Osteoblast (primary cell): ENCODE measurements around the gene CATSPERE. TPM values are rescaled to one million over a fixed set of nuclear protein-coding genes. Genes with fewer than 3 reads are reported as not detected.

ENCODE experiments used
- DNase-seq: peaks from one replicate; pipeline ENCODE4 v3.0.0; 2011; ENCODE audit warnings: low spot score, mixed read lengths; ENCODE audit not compliant: insufficient read length; ENCODE audit errors: missing footprints
- H2AFZ ChIP-seq: 2 replicates; pipeline ENCODE4 v1.6.0; 2011; ENCODE audit warnings: mild to moderate bottlenecking, low read length
- H3K27ac ChIP-seq: 2 replicates; pipeline ENCODE4 v1.5.1; 2011; ENCODE audit warnings: mild to moderate bottlenecking, low read depth, low read length, moderate library complexity
- H3K27me3 ChIP-seq: 2 replicates; pipeline ENCODE4 v1.6.0; 2012; ENCODE audit warnings: mild to moderate bottlenecking, control low read depth, inconsistent platforms, low read length, moderate library complexity; ENCODE audit not compliant: insufficient read depth
- H3K36me3 ChIP-seq: 2 replicates; pipeline ENCODE4 v1.5.1; 2011; ENCODE audit warnings: mild to moderate bottlenecking, low read length, control low read depth, moderate library complexity; ENCODE audit not compliant: insufficient read depth
- H3K4me1 ChIP-seq: 2 replicates; pipeline ENCODE4 v1.5.1; 2011; ENCODE audit warnings: mild to moderate bottlenecking, low read length, control low read depth, moderate library complexity; ENCODE audit not compliant: insufficient read depth
- H3K4me2 ChIP-seq: 2 replicates; pipeline ENCODE4 v1.6.0; 2011; ENCODE audit warnings: mild to moderate bottlenecking, low read length; ENCODE audit not compliant: insufficient read depth
- H3K4me3 ChIP-seq: fragments of 200-600 bp; sonication (generic); 3 replicates; pipeline ENCODE4 v1.5.1; 2012; ENCODE audit warnings: mild to moderate bottlenecking, low read length, inconsistent platforms; ENCODE audit not compliant: insufficient read depth
- H3K79me2 ChIP-seq: 2 replicates; pipeline ENCODE4 v1.6.0; 2012; ENCODE audit warnings: mild to moderate bottlenecking, low read length, control low read depth, inconsistent platforms; ENCODE audit not compliant: insufficient read depth
- H3K9me3 ChIP-seq: 2 replicates; pipeline ENCODE4 v1.5.1; 2011; ENCODE audit warnings: low read depth, low read length, control low read depth
- H4K20me1 ChIP-seq: 2 replicates; pipeline ENCODE4 v1.6.0; 2012; ENCODE audit warnings: mild to moderate bottlenecking, low read length, control low read depth; ENCODE audit not compliant: insufficient read depth
- CTCF ChIP-seq: IDR thresholded peaks from 2 replicates; pipeline ENCODE4 v1.5.1; 2011; ENCODE audit warnings: mild to moderate bottlenecking, low read depth, low read length, moderate library complexity; ENCODE audit errors: extremely low read depth
- total RNA-seq: library from RNA; depleted of rRNA; stranded (reverse); fragments of >200 nt; gene quantifications from 2 replicates; pipeline ENCODE4 v1.2.3, GENCODE V29; 2012

Gene CATSPERE
- total RNA-seq, 1 donor, result 1.4 TPM

- Histone ChIP-seq H3K27ac (no peak overlapping the region), H4K20me1 (no peaks in the 10 kb centered on the region), H3K27me3 (peaks cover 5% of the 10 kb centered on the region), H3K4me1 (no peaks in the 10 kb centered on the region), H3K4me3 (no peak overlapping the region), H2AFZ (no peak overlapping the region), H3K9me3 (no peaks in the 10 kb centered on the region), H3K36me3 (no peaks in the 10 kb centered on the region), H3K79me2 (no peaks in the 10 kb centered on the region), H3K4me2 (no peak overlapping the region)
- no peak for DNase-seq
- no peak for TF ChIP-seq CTCF
Measured at GRCh38 chr1:244634546-244634945, 173.5 kb downstream of the CATSPERE start.

DNA sequence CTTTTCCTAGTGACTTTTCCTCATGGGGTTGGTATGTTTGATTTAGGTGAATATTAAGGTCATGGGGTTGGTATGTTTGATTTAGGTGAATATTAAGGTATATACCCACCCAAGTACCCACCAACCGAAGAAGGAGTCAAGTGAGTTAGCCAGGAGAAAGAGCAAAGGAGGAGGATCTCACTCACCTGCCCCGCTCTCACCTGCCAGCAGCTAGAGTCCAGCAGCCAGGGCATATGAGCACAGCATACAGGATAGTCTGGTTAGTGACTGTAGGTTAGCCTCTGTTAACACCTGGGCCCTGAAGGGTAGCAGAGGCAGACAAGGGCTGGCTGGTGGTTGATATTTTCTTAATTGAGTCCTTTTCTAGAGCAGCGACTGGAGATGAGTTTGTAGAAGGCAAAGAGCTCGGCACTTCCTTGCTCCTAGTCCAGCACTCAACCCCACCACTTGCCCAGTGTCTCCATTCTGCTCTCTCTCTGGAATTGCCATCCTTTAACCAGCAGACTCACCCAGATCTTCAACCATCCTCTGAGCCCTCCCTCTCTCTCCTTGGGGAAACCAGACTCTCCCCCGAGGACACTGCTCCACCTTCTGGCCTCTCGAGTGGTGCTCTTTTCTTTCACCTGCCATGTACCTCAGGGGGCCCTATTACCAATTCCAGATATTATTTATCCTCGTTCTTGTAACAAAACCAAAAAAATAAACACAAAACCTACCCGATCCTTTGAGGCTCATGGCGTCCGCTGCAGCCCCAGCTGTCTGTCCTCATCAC is 175.6 kb downstream of the CATSPERE start:
- Histone ChIP-seq H3K36me3 (no peaks in the 10 kb centered on the region), H3K27ac (no peak overlapping the region), H3K27me3 (peaks cover 10% of the 10 kb centered on the region), H3K4me3 (no peak overlapping the region), H3K4me1 (no peaks in the 10 kb centered on the region), H3K4me2 (no peak overlapping the region), H3K9me3 (no peaks in the 10 kb centered on the region), H3K79me2 (no peaks in the 10 kb centered on the region), H4K20me1 (no peaks in the 10 kb centered on the region), H2AFZ (no peak overlapping the region)
- no peak for DNase-seq
- TF ChIP-seq CTCF, result no peak

DNA sequence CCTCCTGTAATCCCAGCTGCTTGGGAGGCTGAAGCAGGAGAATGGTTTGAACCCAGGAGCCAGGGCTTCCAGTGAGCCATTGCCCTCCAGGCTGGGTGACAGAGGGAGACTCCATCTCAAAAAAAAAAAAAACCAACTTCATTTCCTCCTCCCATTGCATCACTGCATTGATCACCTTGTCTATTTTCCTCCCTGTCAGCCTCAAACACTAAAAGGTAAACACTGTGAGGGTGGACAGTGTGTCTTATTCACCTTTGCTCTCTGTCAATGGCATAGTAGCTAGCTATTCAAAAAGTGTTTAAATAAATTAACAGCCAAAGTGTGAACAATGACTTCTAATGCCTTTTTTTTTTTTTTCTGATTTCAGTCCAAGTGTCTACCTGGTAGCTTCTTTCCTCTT is 178.5 kb downstream of the CATSPERE start:
- Histone ChIP-seq H3K4me3 (no peak overlapping the region), H3K27ac (no peak overlapping the region), H3K27me3 (peaks cover 10% of the 10 kb centered on the region), H3K4me1 (no peaks in the 10 kb centered on the region), H3K79me2 (no peaks in the 10 kb centered on the region), H3K9me3 (no peaks in the 10 kb centered on the region), H3K36me3 (no peaks in the 10 kb centered on the region), H4K20me1 (no peaks in the 10 kb centered on the region), H2AFZ (no peak overlapping the region), H3K4me2 (no peak overlapping the region)
- TF ChIP-seq CTCF, result no peak
- DNase-seq, result no peak

DNA sequence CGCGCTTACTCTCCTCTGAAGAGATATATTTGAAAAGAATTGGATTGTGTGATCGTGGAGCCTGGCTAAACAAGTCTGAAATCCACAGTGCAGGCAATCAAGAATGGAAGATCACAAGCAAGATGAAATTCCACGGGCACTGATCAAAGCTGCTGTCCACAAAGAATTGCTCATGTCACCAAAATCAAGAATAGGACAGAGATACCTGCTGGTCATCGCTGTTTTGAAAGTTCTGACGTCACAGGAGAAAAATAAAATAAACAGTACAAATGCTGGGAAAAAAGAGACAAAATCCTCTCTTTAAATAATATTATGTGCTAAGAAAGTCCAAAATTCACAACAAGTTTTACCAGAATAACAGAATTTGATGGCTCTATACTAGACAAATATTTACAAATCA is 179.8 kb downstream of the CATSPERE start:
- Histone ChIP-seq H3K4me3 (no peak overlapping the region), H3K4me2 (no peak overlapping the region), H2AFZ (no peak overlapping the region), H3K36me3 (no peaks in the 10 kb centered on the region), H3K27ac (no peak overlapping the region), H3K79me2 (no peaks in the 10 kb centered on the region), H4K20me1 (no peaks in the 10 kb centered on the region), H3K9me3 (no peaks in the 10 kb centered on the region), H3K4me1 (no peaks in the 10 kb centered on the region), H3K27me3 (peaks cover 10% of the 10 kb centered on the region)
- TF ChIP-seq CTCF, result no peak
- DNase-seq, result no peak
